ENCODE results near the gene CRYBG1.

Gene CRYBG1

GRCh38 chr6:106502559-106502958 is 142.0 kb downstream of the CRYBG1 start:
- no peak for DNase-seq (ENCODE audit: low spot score)
- no peak for TF ChIP-seq CTCF (IDR thresholded peaks at IDR 0.05; ENCODE audit: extremely low read depth, missing control alignments)

- DNase-seq (ENCODE audit: low spot score), result no peak
- no peak for TF ChIP-seq CTCF (IDR thresholded peaks at IDR 0.05; ENCODE audit: extremely low read depth, missing control alignments)
These were observed 147.8 kb downstream of the CRYBG1 start for GRCh38 chr6:106508277-106508676.

- no peak for TF ChIP-seq CTCF (IDR thresholded peaks at IDR 0.05; ENCODE audit: extremely low read depth, missing control alignments)
- DNase-seq (ENCODE audit: low spot score), result no peak
These were observed 148.3 kb downstream of the CRYBG1 start for GRCh38 chr6:106508834-106509233.

DNA sequence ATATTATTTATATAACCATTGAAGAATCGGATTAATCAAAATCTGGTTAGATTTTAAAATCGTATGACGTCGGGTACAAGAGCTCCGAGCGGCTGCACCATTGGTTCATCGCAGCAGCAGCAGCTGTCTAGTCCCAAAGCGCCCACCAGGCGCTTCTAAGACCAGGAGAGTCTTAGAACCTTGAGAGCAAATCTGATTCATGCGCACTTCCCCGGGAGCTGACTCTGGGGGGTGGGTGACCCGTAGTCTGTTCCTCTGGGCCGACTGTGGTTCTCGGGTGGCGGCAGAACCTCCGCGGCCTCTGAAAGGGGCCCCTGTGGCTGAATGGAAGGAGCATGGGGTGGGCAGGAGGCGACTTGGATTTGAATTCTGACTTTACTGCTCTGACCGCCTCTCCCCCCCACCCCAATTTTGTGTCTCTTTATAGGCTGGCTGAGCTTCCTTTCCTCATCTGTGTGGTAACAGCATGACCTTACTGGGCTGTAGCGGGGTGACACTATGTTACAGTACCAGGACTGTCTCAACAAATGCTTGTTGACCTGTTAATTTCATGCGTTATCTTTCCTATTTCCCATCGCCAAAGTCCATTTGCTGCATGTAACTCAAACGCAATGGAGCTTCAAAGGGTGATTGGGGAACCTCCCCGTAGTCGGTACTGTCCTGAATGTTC is 149.0 kb downstream of the CRYBG1 start:
- TF ChIP-seq CTCF (IDR thresholded peaks at IDR 0.05; ENCODE audit: extremely low read depth, missing control alignments), result no peak
- DNase-seq (ENCODE audit: low spot score), result peak; percentile 31

DNA sequence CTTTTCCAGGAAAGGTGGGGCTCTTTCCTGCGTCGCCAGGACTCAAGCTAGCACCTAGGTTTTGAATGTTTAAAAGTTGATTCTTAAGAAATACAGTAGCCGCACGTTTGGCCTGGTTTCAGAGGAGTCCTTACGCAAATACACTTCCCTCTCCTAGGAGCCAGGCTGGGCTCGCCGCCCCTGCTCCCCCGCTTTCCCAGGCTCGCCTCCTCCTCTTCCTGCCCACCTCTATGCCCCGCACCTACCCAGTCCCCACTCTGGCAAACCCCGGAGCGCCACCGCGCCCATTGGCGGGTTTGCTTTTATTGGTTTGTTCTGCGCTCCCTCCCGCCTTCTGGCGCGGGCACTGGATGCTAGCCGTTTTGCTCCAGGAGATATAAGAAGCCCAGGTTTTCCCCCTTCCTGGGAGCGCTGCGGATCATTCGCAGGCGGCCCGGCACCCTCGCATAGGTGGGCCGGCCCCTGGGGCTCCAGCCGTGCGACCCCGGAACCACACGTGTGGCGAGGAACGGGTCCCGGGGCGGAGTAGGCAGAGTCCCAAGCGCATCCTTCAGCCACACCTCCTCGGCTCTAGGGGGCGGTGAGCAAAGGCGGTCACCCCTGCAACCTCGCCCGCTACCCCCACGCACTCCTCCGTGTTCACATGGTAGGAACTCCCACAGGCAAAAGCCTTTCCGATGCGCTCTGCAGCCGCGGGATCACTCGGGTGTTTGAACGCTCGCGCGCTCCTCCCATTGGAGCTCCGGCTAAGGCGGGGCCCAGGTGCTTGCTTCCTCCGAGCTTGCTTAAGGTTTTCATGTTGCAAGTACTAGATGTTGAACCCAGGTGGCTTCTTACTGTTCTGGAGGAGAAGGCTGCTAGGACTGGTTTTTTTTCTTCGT is 149.8 kb downstream of the CRYBG1 start:
- DNase-seq (ENCODE audit: low spot score), result peak; percentile 72
- TF ChIP-seq CTCF (IDR thresholded peaks at IDR 0.05; ENCODE audit: extremely low read depth, missing control alignments), result peak; percentile 20

DNA sequence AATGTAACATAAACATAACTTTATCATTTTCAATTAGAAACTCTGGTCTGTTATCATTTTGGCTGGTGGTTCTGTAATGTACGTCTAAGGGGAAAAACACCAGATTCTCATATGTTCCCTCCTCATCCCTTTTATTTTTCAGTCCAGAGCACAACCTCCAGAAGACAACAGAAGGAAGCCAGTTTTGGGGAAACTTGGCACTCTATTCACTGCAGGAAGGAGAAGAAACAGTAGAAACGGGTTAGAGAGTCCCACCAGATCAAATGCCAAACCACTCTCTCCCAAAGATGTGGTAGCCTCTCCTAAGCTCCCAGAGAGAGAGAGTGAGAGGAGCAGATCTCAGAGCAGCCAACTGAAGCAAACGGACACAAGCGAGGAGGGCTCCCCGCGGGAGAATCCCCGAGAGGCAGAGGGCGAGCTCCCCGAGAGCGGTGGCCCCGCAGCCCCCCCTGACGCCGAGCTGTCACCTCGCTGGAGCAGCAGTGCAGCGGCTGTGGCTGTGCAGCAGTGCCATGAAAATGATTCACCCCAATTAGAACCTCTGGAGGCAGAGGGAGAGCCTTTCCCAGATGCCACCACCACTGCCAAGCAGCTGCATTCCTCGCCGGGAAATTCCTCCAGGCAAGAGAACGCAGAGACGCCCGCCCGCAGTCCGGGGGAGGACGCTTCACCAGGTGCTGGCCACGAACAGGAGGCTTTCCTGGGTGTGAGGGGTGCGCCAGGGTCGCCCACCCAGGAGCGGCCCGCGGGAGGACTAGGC is 151.0 kb downstream of the CRYBG1 start:
- no peak for TF ChIP-seq CTCF (IDR thresholded peaks at IDR 0.05; ENCODE audit: extremely low read depth, missing control alignments)
- peak; percentile 49 for DNase-seq (ENCODE audit: low spot score)

Data from GM20000 (cell line).